Naive thymus-derived CD8-positive, alpha-beta T cell (primary cell): ENCODE data around the gene DMAC2. TPM values are rescaled to one million over a fixed set of nuclear protein-coding genes. Genes with fewer than 3 reads are reported as not detected.
"Not testable (repeated sequence)": the region's sequence is repeated elsewhere in the genome, so short reads cannot be mapped to it uniquely, and the experiment has no call there.

Experiments
- ATAC-seq, 2 donors: fragments of 150-1000 bp; cut with Tn5 transposase in 1 of 2; sonication (Bioruptor Pico), chemical (Tn5 transposase) in 1 of 2; 1 replicate in 1 of 2; 2 replicates in 1 of 2; pipeline ENCODE4 v1.10.0; 2021; ENCODE audit warnings: mild to moderate bottlenecking in 2 of 2, moderate library complexity in 2 of 2
- POLR2A ChIA-PET: fragments of 350-600 bp; sonication (Branson Sonifier 250); formaldehyde crosslinking; loops from one replicate; lab custom pipeline; 2021; ENCODE audit warnings: antibody characterized with exemption; lab: Charles Lee
- DNase-seq, 10 donors: peaks; one replicate each; pipeline versions ENCODE4 v3.0.0 to v3.0.0-alpha.2; 2020 to 2022
- H3K27ac Mint-ChIP-seq, 10 donors: one replicate each; pipeline ENCODE4 v1.8.0; 2020 to 2022; ENCODE audit warnings: mild to moderate bottlenecking in 10 of 10, mixed read lengths in 10 of 10, moderate library complexity in 4 of 10, inconsistent platforms in 1 of 10
- H3K27me3 Mint-ChIP-seq, 5 donors: one replicate each; pipeline ENCODE4 v1.8.0; 2021 to 2022; ENCODE audit warnings: mixed read lengths in 5 of 5
- H3K36me3 Mint-ChIP-seq, 3 donors: one replicate each; pipeline ENCODE4 v1.8.0; 2020 to 2022; ENCODE audit warnings: mixed read lengths in 3 of 3, mild to moderate bottlenecking in 2 of 3, inconsistent platforms in 1 of 3
- H3K4me1 Mint-ChIP-seq, 4 donors: one replicate each; pipeline ENCODE4 v1.8.0; 2021 to 2022; ENCODE audit warnings: mixed read lengths in 4 of 4
- H3K4me3 Mint-ChIP-seq, 10 donors: one replicate each; pipeline ENCODE4 v1.8.0; 2020 to 2022; ENCODE audit warnings: mild to moderate bottlenecking in 10 of 10, mixed read lengths in 10 of 10, moderate library complexity in 6 of 10, inconsistent platforms in 1 of 10
- H3K9me3 Mint-ChIP-seq, 9 donors: one replicate each; pipeline ENCODE4 v1.8.0; 2020 to 2022; ENCODE audit warnings: mixed read lengths in 9 of 9, mild to moderate bottlenecking in 3 of 9, inconsistent platforms in 1 of 9, moderate library complexity in 1 of 9
- polyA plus RNA-seq, 3 donors: library from polyadenylated mRNA; unstranded; fragments of 300-500 nt; fragmentation: Illumina TruSeq; gene quantifications; one replicate each; pipeline ENCODE4 v1.2.3, GENCODE V29; 2021
- total RNA-seq, 8 experiments: library from RNA in 2 of 8; stranded (reverse) in 2 of 8; gene quantifications; one replicate each; pipeline ENCODE4 v1.2.3 and lab custom pipeline; 2021 to 2026

Gene DMAC2
- total and polyA plus RNA-seq, 5 experiments from 2014 or later = 26.2 to 53.7 (median 50.6) TPM

GRCh38 chr19:41386442-41386841 lies 53.3 kb downstream of the DMAC2 start:
- H3K4me3 Mint-ChIP-seq = no peak overlapping the region
- peak overlapping the region in 2 of 10 donors; percentile 44 to 47 for H3K27ac Mint-ChIP-seq
- no peak for ATAC-seq

GRCh38 chr19:41384351-41384750 lies 55.4 kb downstream of the DMAC2 start:
- DNase-seq (no peak), ATAC-seq (no peak)
- H3K4me1 Mint-ChIP-seq = peaks cover 0 to 4% (median under 1%) of the 10 kb centered on the region in 4 donors
- no peaks in the 10 kb centered on the region for H3K27me3 Mint-ChIP-seq
- no peaks in the 10 kb centered on the region for H3K9me3 Mint-ChIP-seq
- POLR2A ChIA-PET = no interaction called here
- peaks cover 0 to 41% (median 4%) of the 10 kb centered on the region in 3 donors for H3K36me3 Mint-ChIP-seq
- H3K27ac Mint-ChIP-seq = no peak overlapping the region
- no peak overlapping the region for H3K4me3 Mint-ChIP-seq

More at GRCh38 chr19:41386442-41386841, 53.3 kb downstream of the DMAC2 start:
- DNase-seq = no peak
- Mint-ChIP-seq H3K27me3 (no peaks in the 10 kb centered on the region), H3K36me3 (peaks cover 4 to 60% (median 7%) of the 10 kb centered on the region in 3 donors), H3K4me1 (peaks cover 0 to 4% (median under 1%) of the 10 kb centered on the region in 4 donors), H3K9me3 (no peaks in the 10 kb centered on the region)
- POLR2A ChIA-PET = interaction anchor here (1.1 kb wide), 1 partner anchor 10 kb away, joined by 3 read pairs; no protein-coding TSS in a partner anchor

- H3K27me3 Mint-ChIP-seq, DNase-seq, H3K27ac Mint-ChIP-seq, ATAC-seq, H3K4me3 Mint-ChIP-seq, H3K9me3 Mint-ChIP-seq, POLR2A ChIA-PET: not testable (repeated sequence)
- peaks cover 0 to 20% (median 4%) of the 10 kb centered on the region in 3 donors for H3K36me3 Mint-ChIP-seq
- peaks cover 11 to 20% (median 19%) of the 10 kb centered on the region in 4 donors for H3K4me1 Mint-ChIP-seq
These were observed 58.2 kb downstream of the DMAC2 start for GRCh38 chr19:41381536-41381935.

Other genes starting within 250 kb of the DMAC2 start
- not detected for gene CYP2S1, start 246.7 kb downstream of the DMAC2 start, total RNA-seq
- gene CYP2S1, start 246.7 kb downstream of the DMAC2 start, polyA plus RNA-seq = not detected
- gene AXL, start 220.7 kb downstream of the DMAC2 start, total RNA-seq = not detected
- gene AXL, start 220.7 kb downstream of the DMAC2 start, polyA plus RNA-seq = under 1 TPM in 2 of 3 donors, not detected in 1; 0.11 to 0.21 TPM
- 100 to 1,000 TPM; 262 to 280 TPM for gene HNRNPUL1, start 175.5 kb downstream of the DMAC2 start, total RNA-seq
- gene HNRNPUL1, start 175.5 kb downstream of the DMAC2 start, polyA plus RNA-seq = 10 to 100 TPM; 40.7 to 67.6 (median 46.1) TPM
- 10 to 100 TPM; 46.6 to 49.1 TPM for gene CCDC97, start 129.7 kb downstream of the DMAC2 start, total RNA-seq
- 10 to 100 TPM; 15.6 to 25.0 (median 24.6) TPM for gene CCDC97, start 129.7 kb downstream of the DMAC2 start, polyA plus RNA-seq
- 10 to 100 TPM; 83.6 to 85.6 TPM for gene TGFB1, start 86.0 kb downstream of the DMAC2 start, total RNA-seq
- gene TGFB1, start 86.0 kb downstream of the DMAC2 start, polyA plus RNA-seq = 10 to 100 TPM; 30.5 to 45.4 (median 34.5) TPM
- gene B9D2, start 75.8 kb downstream of the DMAC2 start, total RNA-seq = 10 to 100 TPM; 15.0 to 17.3 TPM
- 10 to 100 TPM; 12.6 to 20.9 (median 19.8) TPM for gene B9D2, start 75.8 kb downstream of the DMAC2 start, polyA plus RNA-seq
- 1 to 10 TPM; 9.9 TPM for gene TMEM91, start 63.4 kb downstream of the DMAC2 start, total RNA-seq
- gene TMEM91, start 63.4 kb downstream of the DMAC2 start, polyA plus RNA-seq = 1 to 10 TPM; 3.6 to 8.3 (median 5.0) TPM
- 10 to 100 TPM; 18.3 to 22.9 TPM for gene EXOSC5, start 42.6 kb downstream of the DMAC2 start, total RNA-seq
- gene EXOSC5, start 42.6 kb downstream of the DMAC2 start, polyA plus RNA-seq = 10 to 100 TPM; 69.0 to 88.0 (median 84.8) TPM
- 10 to 100 TPM; 15.9 to 18.7 TPM for gene BCKDHA, start 42.1 kb downstream of the DMAC2 start, total RNA-seq
- gene BCKDHA, start 42.1 kb downstream of the DMAC2 start, polyA plus RNA-seq = 10 to 100 TPM; 51.8 to 67.3 (median 53.8) TPM
- gene B3GNT8, start 12.5 kb downstream of the DMAC2 start, total RNA-seq = under 1 TPM; 0.39 to 0.41 TPM
- 1 to 10 TPM in 1 of 3 donors, under 1 TPM in 2; 0.33 to 1.1 (median 0.89) TPM for gene B3GNT8, start 12.5 kb downstream of the DMAC2 start, polyA plus RNA-seq
- gene ERICH4, start 3.2 kb upstream of the DMAC2 start, total RNA-seq = not detected
- gene ERICH4, start 3.2 kb upstream of the DMAC2 start, polyA plus RNA-seq = not detected
- gene CEACAM21, start 136.3 kb upstream of the DMAC2 start, total RNA-seq = 10 to 100 TPM; 56.7 to 59.1 TPM
- 10 to 100 TPM; 16.7 to 44.2 (median 19.8) TPM for gene CEACAM21, start 136.3 kb upstream of the DMAC2 start, polyA plus RNA-seq
- gene CEACAM4, start 187.2 kb upstream of the DMAC2 start, total RNA-seq = not detected
- gene CEACAM4, start 187.2 kb upstream of the DMAC2 start, polyA plus RNA-seq = not detected
- gene CEACAM7, start 248.4 kb upstream of the DMAC2 start, total RNA-seq = not detected
- gene CEACAM7, start 248.4 kb upstream of the DMAC2 start, polyA plus RNA-seq = not detected